ENCODE results near the gene LGALSL. TPM values are rescaled to one million over a fixed set of nuclear protein-coding genes. Genes with fewer than 3 reads are reported as not detected.

LGALSL gene
- total RNA-seq, 1 experiment from 2014 or later = 13.0 TPM

DNA sequence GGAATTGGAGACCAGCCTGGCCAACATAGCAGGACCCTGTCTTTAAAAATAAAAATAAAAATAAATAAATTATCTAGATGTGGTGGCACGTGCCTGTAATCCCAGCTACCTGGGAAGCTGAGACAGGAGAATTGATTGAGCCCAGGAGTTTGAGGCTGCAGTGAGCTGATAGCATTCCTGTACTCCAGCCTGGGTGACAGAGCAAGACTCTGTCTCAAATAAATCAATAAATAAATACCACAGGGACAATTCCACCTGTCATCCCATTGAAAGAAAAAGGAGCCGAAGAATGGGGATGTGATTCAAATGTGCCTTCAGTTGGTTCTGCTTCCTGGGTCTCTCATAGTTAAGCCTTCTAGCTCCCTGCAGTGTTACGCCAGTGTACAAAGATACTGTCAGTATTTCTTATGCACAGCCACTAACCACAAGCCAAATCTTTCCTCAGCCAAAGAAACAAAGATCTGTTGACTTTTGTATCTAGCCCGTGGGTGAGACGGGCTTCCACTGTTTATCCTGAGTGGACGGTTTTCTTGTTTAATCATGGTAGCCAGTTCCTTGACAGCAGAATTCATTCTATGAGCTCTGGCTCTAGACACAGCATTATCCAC lies 12.6 kb downstream of the LGALSL start:
- ChIA-PET CTCF (no interaction called here), POLR2A (ENCODE audit: unreplicated experiment) (interaction anchor here (0.7 kb wide), 1 partner anchor 299 kb away, joined by 5 read pairs; no protein-coding TSS in a partner anchor)
- intact Hi-C loops (cut with micrococcal nuclease; ENCODE audit: unreplicated experiment) = no loop called here
- TF ChIP-seq EZH2 (IDR thresholded peaks at IDR 0.05; ENCODE audit: low read depth) = no peak
- TF ChIP-seq, protein P1, sequence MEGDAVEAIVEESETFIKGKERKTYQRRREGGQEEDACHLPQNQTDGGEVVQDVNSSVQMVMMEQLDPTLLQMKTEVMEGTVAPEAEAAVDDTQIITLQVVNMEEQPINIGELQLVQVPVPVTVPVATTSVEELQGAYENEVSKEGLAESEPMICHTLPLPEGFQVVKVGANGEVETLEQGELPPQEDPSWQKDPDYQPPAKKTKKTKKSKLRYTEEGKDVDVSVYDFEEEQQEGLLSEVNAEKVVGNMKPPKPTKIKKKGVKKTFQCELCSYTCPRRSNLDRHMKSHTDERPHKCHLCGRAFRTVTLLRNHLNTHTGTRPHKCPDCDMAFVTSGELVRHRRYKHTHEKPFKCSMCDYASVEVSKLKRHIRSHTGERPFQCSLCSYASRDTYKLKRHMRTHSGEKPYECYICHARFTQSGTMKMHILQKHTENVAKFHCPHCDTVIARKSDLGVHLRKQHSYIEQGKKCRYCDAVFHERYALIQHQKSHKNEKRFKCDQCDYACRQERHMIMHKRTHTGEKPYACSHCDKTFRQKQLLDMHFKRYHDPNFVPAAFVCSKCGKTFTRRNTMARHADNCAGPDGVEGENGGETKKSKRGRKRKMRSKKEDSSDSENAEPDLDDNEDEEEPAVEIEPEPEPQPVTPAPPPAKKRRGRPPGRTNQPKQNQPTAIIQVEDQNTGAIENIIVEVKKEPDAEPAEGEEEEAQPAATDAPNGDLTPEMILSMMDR (conservative IDR thresholded peaks at IDR 0.05) = no peak
- H3K79me2 ChIP-seq (ENCODE audit: low read depth) = no peaks in the 10 kb centered on the region
- H3F3A ChIP-seq (ENCODE audit: insufficient read depth, low read depth) = no peaks in the 10 kb centered on the region
- DNase-seq = no peak
- no peak overlapping the region for H2AFZ ChIP-seq
- no peaks in the 10 kb centered on the region for H3K27me3 ChIP-seq (ENCODE audit: insufficient read depth, low read depth)
- H3K4me3 ChIP-seq = no peak overlapping the region
- H3K9me2 ChIP-seq (ENCODE audit: insufficient read depth) = no peaks in the 10 kb centered on the region
- no peak overlapping the region for H3K4me2 ChIP-seq
- no peaks in the 10 kb centered on the region for H3K36me3 ChIP-seq (ENCODE audit: low read depth)
- H3K4me1 ChIP-seq (replicated peaks; ENCODE audit: insufficient read depth) = no peaks in the 10 kb centered on the region
- BruUV-seq (replicated peaks) = no TSS peak
- H3K27ac ChIP-seq = no peak overlapping the region
- H4K20me1 ChIP-seq (ENCODE audit: insufficient read depth) = no peaks in the 10 kb centered on the region
- H3K9me3 ChIP-seq (ENCODE audit: insufficient read depth, low read depth) = no peaks in the 10 kb centered on the region

- intact Hi-C loops (cut with micrococcal nuclease; ENCODE audit: unreplicated experiment) = no loop called here
- H3K27me3 ChIP-seq (ENCODE audit: insufficient read depth, low read depth) = no peaks in the 10 kb centered on the region
- no peaks in the 10 kb centered on the region for H3K4me1 ChIP-seq (replicated peaks; ENCODE audit: insufficient read depth)
- H3K4me2 ChIP-seq = no peak overlapping the region
- no TSS peak for BruUV-seq (replicated peaks)
- POLR2A ChIA-PET (ENCODE audit: unreplicated experiment) = no interaction called here
- DNase-seq = no peak
- no peaks in the 10 kb centered on the region for H3K9me3 ChIP-seq (ENCODE audit: insufficient read depth, low read depth)
- H3K36me3 ChIP-seq (ENCODE audit: low read depth) = no peaks in the 10 kb centered on the region
- no peaks in the 10 kb centered on the region for H4K20me1 ChIP-seq (ENCODE audit: insufficient read depth)
- CTCF ChIA-PET = no interaction called here
- H3F3A ChIP-seq (ENCODE audit: insufficient read depth, low read depth) = no peaks in the 10 kb centered on the region
- no peak overlapping the region for H2AFZ ChIP-seq
- H3K9me2 ChIP-seq (ENCODE audit: insufficient read depth) = no peaks in the 10 kb centered on the region
- H3K27ac ChIP-seq = no peak overlapping the region
- TF ChIP-seq, protein P1 (conservative IDR thresholded peaks at IDR 0.05) = no peak
- no peak for TF ChIP-seq EZH2 (IDR thresholded peaks at IDR 0.05; ENCODE audit: low read depth)
- no peak overlapping the region for H3K4me3 ChIP-seq
- H3K79me2 ChIP-seq (ENCODE audit: low read depth) = no peaks in the 10 kb centered on the region
Observed at GRCh38 chr2:64467096-64467843, 13.3 kb downstream of the LGALSL start.

DNA sequence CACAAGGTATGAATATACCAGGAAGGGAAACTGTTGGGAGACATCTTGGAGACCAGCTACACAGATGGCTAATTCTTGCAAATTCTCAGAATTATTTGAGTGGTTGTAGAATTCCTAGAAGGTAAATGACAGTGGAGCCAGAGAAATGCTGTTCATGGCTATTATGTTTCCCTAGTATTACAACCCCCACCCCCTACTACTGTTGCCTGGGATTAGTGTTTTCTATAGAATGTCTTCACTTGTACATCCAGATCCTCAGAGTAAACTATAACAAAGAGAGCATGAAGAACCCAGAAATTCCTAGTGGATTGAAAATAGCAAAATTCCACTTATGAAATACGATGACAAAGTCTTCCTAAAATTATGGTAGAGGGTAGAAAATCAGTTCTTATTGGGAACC lies 15.3 kb downstream of the LGALSL start:
- Histone ChIP-seq H3K79me2 (ENCODE audit: low read depth) (no peaks in the 10 kb centered on the region), H4K20me1 (ENCODE audit: insufficient read depth) (no peaks in the 10 kb centered on the region), H3K4me1 (replicated peaks; ENCODE audit: insufficient read depth) (no peaks in the 10 kb centered on the region), H2AFZ (no peak overlapping the region), H3K36me3 (ENCODE audit: low read depth) (no peaks in the 10 kb centered on the region), H3K27ac (no peak overlapping the region), H3F3A (ENCODE audit: insufficient read depth, low read depth) (no peaks in the 10 kb centered on the region), H3K4me3 (no peak overlapping the region), H3K9me2 (ENCODE audit: insufficient read depth) (no peaks in the 10 kb centered on the region), H3K27me3 (ENCODE audit: insufficient read depth, low read depth) (no peaks in the 10 kb centered on the region), H3K4me2 (no peak overlapping the region), H3K9me3 (ENCODE audit: insufficient read depth, low read depth) (no peaks in the 10 kb centered on the region)
- TF ChIP-seq, protein P1 (conservative IDR thresholded peaks at IDR 0.05) = no peak
- TF ChIP-seq EZH2 (IDR thresholded peaks at IDR 0.05; ENCODE audit: low read depth) = no peak
- ChIA-PET POLR2A (ENCODE audit: unreplicated experiment) (no interaction called here), CTCF (interaction anchor here (0.5 kb wide), 1 partner anchor 72 kb away, joined by 6 read pairs; no protein-coding TSS in a partner anchor)
- no TSS peak for BruUV-seq (replicated peaks)
- intact Hi-C loops (cut with micrococcal nuclease; ENCODE audit: unreplicated experiment) = no loop called here
- no peak for DNase-seq
